Measurements from ENCODE around the gene LRRIQ4.

The LRRIQ4 gene

DNA sequence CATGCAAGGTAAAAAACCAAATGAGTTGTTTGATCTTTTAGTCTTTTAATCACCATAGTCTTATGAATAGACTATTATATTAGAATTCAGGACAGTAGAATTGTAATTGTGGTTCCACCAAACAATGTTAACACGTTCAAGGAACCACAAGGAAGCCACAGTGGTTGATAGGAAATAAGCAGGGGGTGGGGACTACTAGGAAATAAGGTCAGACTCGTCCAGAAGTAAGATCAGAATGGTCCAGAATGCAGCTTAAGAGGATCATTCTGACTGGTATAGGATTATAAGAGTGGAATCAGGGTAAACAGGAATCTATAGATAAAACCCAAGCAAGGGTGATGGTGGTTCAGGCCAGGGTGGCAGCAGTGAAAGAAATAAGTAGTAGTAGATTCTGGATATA lies 31.9 kb upstream of the LRRIQ4 start:
- intact Hi-C loops (cut with DNase I; ENCODE audit: low total_unique reads): no loop called here
- H3K9me3 ChIP-seq: no peaks in the 10 kb centered on the region
- no peak overlapping the region for H3K27ac ChIP-seq
- DNase-seq: no peak
- TF ChIP-seq CTCF (IDR thresholded peaks at IDR 0.05): no peak
- no peaks in the 10 kb centered on the region for H3K27me3 ChIP-seq
- H3K36me3 ChIP-seq: peaks cover 79 to 87% (median 82%) of the 10 kb centered on the region in 3 donors
- no peak overlapping the region for H3K4me3 ChIP-seq
- peaks cover 0 to 15% (median 6%) of the 10 kb centered on the region in 4 donors for H3K4me1 ChIP-seq

- TF ChIP-seq CTCF (IDR thresholded peaks at IDR 0.05): no peak
- intact Hi-C loops (cut with DNase I; ENCODE audit: low total_unique reads): no loop called here
- H3K4me1 ChIP-seq: peaks cover 0 to 11% (median 5%) of the 10 kb centered on the region in 4 donors
- peaks cover 85 to 92% (median 88%) of the 10 kb centered on the region in 3 donors for H3K36me3 ChIP-seq
- no peaks in the 10 kb centered on the region for H3K9me3 ChIP-seq
- DNase-seq: no peak
- no peaks in the 10 kb centered on the region for H3K27me3 ChIP-seq
- no peak overlapping the region for H3K27ac ChIP-seq
- no peak overlapping the region for H3K4me3 ChIP-seq
These were observed 31.3 kb upstream of the LRRIQ4 start for GRCh38 chr3:169781209-169781855.

- TF ChIP-seq CTCF (IDR thresholded peaks at IDR 0.05): no peak
- Histone ChIP-seq H3K4me1 (no peaks in the 10 kb centered on the region), H3K36me3 (peaks cover 59 to 62% (median 61%) of the 10 kb centered on the region in 3 donors), H3K9me3 (no peaks in the 10 kb centered on the region), H3K27ac (no peak overlapping the region), H3K4me3 (no peak overlapping the region), H3K27me3 (no peaks in the 10 kb centered on the region)
- no peak for DNase-seq
- intact Hi-C loops (cut with DNase I; ENCODE audit: low total_unique reads): no loop called here
These were observed 25.6 kb upstream of the LRRIQ4 start for GRCh38 chr3:169787120-169787519.

GRCh38 chr3:169787791-169788190 lies 24.9 kb upstream of the LRRIQ4 start:
- DNase-seq: no peak
- intact Hi-C loops (cut with DNase I; ENCODE audit: low total_unique reads): no loop called here
- H3K4me1 ChIP-seq: no peaks in the 10 kb centered on the region
- H3K9me3 ChIP-seq: no peaks in the 10 kb centered on the region
- no peak overlapping the region for H3K27ac ChIP-seq
- H3K27me3 ChIP-seq: no peaks in the 10 kb centered on the region
- H3K36me3 ChIP-seq: peaks cover 55 to 61% (median 60%) of the 10 kb centered on the region in 3 donors
- no peak for TF ChIP-seq CTCF (IDR thresholded peaks at IDR 0.05)
- H3K4me3 ChIP-seq: no peak overlapping the region

GRCh38 chr3:169790219-169790618 lies 22.5 kb upstream of the LRRIQ4 start:
- Histone ChIP-seq H3K27ac (no peak overlapping the region), H3K9me3 (no peaks in the 10 kb centered on the region), H3K4me1 (no peaks in the 10 kb centered on the region), H3K4me3 (no peak overlapping the region), H3K27me3 (no peaks in the 10 kb centered on the region), H3K36me3 (peaks cover 34 to 47% (median 41%) of the 10 kb centered on the region in 3 donors)
- no peak for DNase-seq
- TF ChIP-seq CTCF (IDR thresholded peaks at IDR 0.05): no peak
- intact Hi-C loops (cut with DNase I; ENCODE audit: low total_unique reads): no loop called here
